Mesothelial cell of epicardium (in vitro differentiated cells): ENCODE measurements around the gene CDH23. TPM values are rescaled to one million over a fixed set of nuclear protein-coding genes. Genes with fewer than 3 reads are reported as not detected.

ENCODE experiments used
- DNase-seq, 2 experiments: peaks; one replicate each; pipeline ENCODE4 v3.0.0; 2021; ENCODE audit warnings: low spot score in 2 of 2; ENCODE audit not compliant: unreplicated experiment in 2 of 2
- H3K27ac Mint-ChIP-seq: 2 replicates; pipeline ENCODE4 v1.8.0; 2021; ENCODE audit warnings: mixed read lengths
- H3K27me3 Mint-ChIP-seq: 2 replicates; pipeline ENCODE4 v1.8.0; 2021; ENCODE audit warnings: low read depth, mixed read lengths
- H3K36me3 Mint-ChIP-seq: 2 replicates; pipeline ENCODE4 v1.8.0; 2021; ENCODE audit warnings: mixed read lengths
- H3K4me1 Mint-ChIP-seq: 2 replicates; pipeline ENCODE4 v1.8.0; 2021; ENCODE audit warnings: mixed read lengths
- H3K4me3 Mint-ChIP-seq: 2 replicates; pipeline ENCODE4 v1.8.0; 2021; ENCODE audit warnings: mild to moderate bottlenecking, moderate library complexity, mixed read lengths
- H3K9me3 Mint-ChIP-seq: 2 replicates; pipeline ENCODE4 v1.8.0; 2021; ENCODE audit warnings: mixed read lengths
- CTCF ChIP-seq: fragments of 200-600 bp; sonication (generic); IDR thresholded peaks from one replicate; pipeline ENCODE4 v1.5.0; 2021; ENCODE audit warnings: antibody characterized with exemption; ENCODE audit not compliant: unreplicated experiment
- total RNA-seq: library from RNA; stranded (reverse); gene quantifications from 3 replicates; pipeline ENCODE4 v1.2.1, GENCODE V29; 2021

The CDH23 gene
- total RNA-seq, 1 donor from 2014 or later = 2.5 TPM

- no peak for DNase-seq
- Mint-ChIP-seq H3K4me3 (no peak overlapping the region), H3K36me3 (no peaks in the 10 kb centered on the region), H3K27ac (peak overlapping the region; percentile 80), H3K27me3 (no peaks in the 10 kb centered on the region), H3K9me3 (no peaks in the 10 kb centered on the region), H3K4me1 (peaks cover 36% of the 10 kb centered on the region)
- no peak for TF ChIP-seq CTCF
Observed at GRCh38 chr10:71621231-71622153, 224.8 kb downstream of the CDH23 start.

- Mint-ChIP-seq H3K36me3 (no peaks in the 10 kb centered on the region), H3K4me3 (peak overlapping the region; percentile 26), H3K9me3 (no peaks in the 10 kb centered on the region), H3K27ac (peak overlapping the region; percentile 80), H3K27me3 (no peaks in the 10 kb centered on the region), H3K4me1 (peaks cover 36% of the 10 kb centered on the region)
- DNase-seq = peak in 1 of 2 experiments; percentile 55
- no peak for TF ChIP-seq CTCF
Observed at GRCh38 chr10:71622154-71622526, 225.4 kb downstream of the CDH23 start.

- no peak for DNase-seq
- Mint-ChIP-seq H3K9me3 (no peaks in the 10 kb centered on the region), H3K36me3 (no peaks in the 10 kb centered on the region), H3K4me3 (no peak overlapping the region), H3K27ac (peak overlapping the region; percentile 80), H3K27me3 (no peaks in the 10 kb centered on the region), H3K4me1 (peaks cover 36% of the 10 kb centered on the region)
- TF ChIP-seq CTCF = no peak
Observed at GRCh38 chr10:71622616-71623015, 225.9 kb downstream of the CDH23 start.

GRCh38 chr10:71623098-71623985 lies 226.6 kb downstream of the CDH23 start:
- Mint-ChIP-seq H3K27me3 (no peaks in the 10 kb centered on the region), H3K4me3 (no peak overlapping the region), H3K36me3 (no peaks in the 10 kb centered on the region), H3K27ac (no peak overlapping the region), H3K4me1 (peaks cover 36% of the 10 kb centered on the region), H3K9me3 (no peaks in the 10 kb centered on the region)
- DNase-seq = no peak
- no peak for TF ChIP-seq CTCF

- no peak for DNase-seq
- no peaks in the 10 kb centered on the region for H3K27me3 Mint-ChIP-seq
- H3K9me3 Mint-ChIP-seq = no peaks in the 10 kb centered on the region
- no peak overlapping the region for H3K27ac Mint-ChIP-seq
- TF ChIP-seq CTCF = no peak
- no peaks in the 10 kb centered on the region for H3K36me3 Mint-ChIP-seq
- peaks cover 36% of the 10 kb centered on the region for H3K4me1 Mint-ChIP-seq
- no peak overlapping the region for H3K4me3 Mint-ChIP-seq
Observed at GRCh38 chr10:71623986-71624291, 227.2 kb downstream of the CDH23 start.
